Ovary (tissue), 10 donors: ENCODE data around the gene APOE. TPM values are rescaled to one million over a fixed set of nuclear protein-coding genes. Genes with fewer than 3 reads are reported as not detected.
"Not testable (repeated sequence)": the region's sequence is repeated elsewhere in the genome, so short reads cannot be mapped to it uniquely, and the experiment has no call there.

Experiments
- DNase-seq, 5 donors: peaks; one replicate each; pipeline ENCODE4 v3.0.0-alpha.2; 2019 to 2020
- H3K27ac ChIP-seq, 2 donors: fragments of 200-600 bp; one replicate each; pipeline versions ENCODE4 v1.5.1 to v1.8.0; 2019 to 2022
- H3K27me3 ChIP-seq: fragments of 200-600 bp; one replicate; pipeline ENCODE4 v1.8.0; 2022
- H3K36me3 ChIP-seq: fragments of 200-600 bp; sonication (generic); one replicate; pipeline ENCODE4 v1.5.1; 2019
- H3K4me1 ChIP-seq: one replicate; pipeline ENCODE4 v1.8.1; 2013; ENCODE audit warnings: mild to moderate bottlenecking, moderate library complexity; ENCODE audit not compliant: insufficient read depth
- H3K4me3 ChIP-seq: fragments of 200-600 bp; sonication (generic); one replicate; pipeline ENCODE4 v1.5.1; 2017
- H3K9me3 ChIP-seq, 2 donors: fragments of 200-600 bp in 1 of 2; sonication (generic) in 1 of 2; one replicate each; pipeline versions ENCODE4 v1.5.1 to v1.8.1; 2013 to 2019; ENCODE audit warnings: mild to moderate bottlenecking in 1 of 2, moderate library complexity in 1 of 2
- CTCF ChIP-seq, 3 donors: fragments of 450-650 bp in 2 of 3; fragments of 200-600 bp in 1 of 3; IDR thresholded peaks; one replicate each; pipeline versions ENCODE4 v1.5.1 to v1.8.0; 2016 to 2022; ENCODE audit warnings: antibody characterized with exemption in 3 of 3, mild to moderate bottlenecking in 1 of 3
- EP300 ChIP-seq: sonication (generic); formaldehyde crosslinking; IDR thresholded peaks from one replicate; pipeline ENCODE4 v1.6.1; 2017; ENCODE audit warnings: antibody characterized with exemption
- POLR2A ChIP-seq: fragments of 450-650 bp; IDR thresholded peaks from one replicate; pipeline ENCODE4 v1.6.1; 2017; ENCODE audit warnings: antibody characterized with exemption, mild to moderate bottlenecking, moderate library complexity
- WGBS, 3 donors: extraction: QIAGEN DNeasy Blood & Tissue Kit in 1 of 3; methylation state at CpG; one replicate each; pipeline versions ENCODE4 v1.1.5 to v1.1.7; 2013 to 2017; 5-methylcytosine and 5-hydroxymethylcytosine counted together
- intact Hi-C, 4 donors: fragments of 100-400 bp; cut with DNase I; formaldehyde crosslinking; loops; one replicate each; pipeline versions ENCODE4 v1.11.0 to v1.15.1; 2022 to 2023
- long read RNA-seq, 3 donors: library from polyadenylated mRNA in 2 of 3; unstranded in 2 of 3; transcript quantifications; one replicate each; pipeline ENCODE4 v2.0.0 and lab custom pipeline, GENCODE V29; 2021 to 2026
- polyA plus RNA-seq, 2 donors: library from polyadenylated mRNA; stranded (reverse); fragments of 200-250 nt in 1 of 2; fragments of 350-450 nt in 1 of 2; fragmentation: Illumina TruSeq in 1 of 2; extraction: RNeasy Lipid Tissue Mini Kit (QIAGEN cat#74804) in 1 of 2; gene quantifications; one replicate each; pipeline ENCODE4 v1.2.3, GENCODE V29; 2013 to 2014
- total RNA-seq, 7 donors: library from RNA; depleted of rRNA in 2 of 7; stranded (reverse); fragments of >200 nt in 2 of 7; fragmentation: NEBNext Ultra II Directional in 3 of 7; extraction: Animal tissue kit (Norgen Biotek cat#: 25700) in 3 of 7; gene quantifications; one replicate each; pipeline versions ENCODE4 v1.1.0 to v1.2.4, GENCODE V29; 2016 to 2023
- donor health status: DM: no; HTN: no; CAD: no; lungs with moderate emphysema.
- donor health status: DM: no; HTN: no; CAD: no.
- donor health status: Bipolar disorder and iron deficiency.
- donor health status: DM: yes; HTN: yes; CAD: no.
- donor health status: DM: no; HTN: no; CAD: no.
- donor health status: DM: yes; HTN: yes; CAD: no.

The APOE gene
- total RNA-seq (100 to 1,000 TPM; 138 to 799 (median 455) TPM), polyA plus RNA-seq (100 to 1,000 TPM; 124 to 934 TPM)
- long read RNA-seq, donor 1, transcript APOE-201 (4 exons, 1,208 nt) = major isoform, 9 of 15 reads
- long read RNA-seq, donor 1, partial matches to known transcripts = 6 of 15 reads
- long read RNA-seq, donor 1, other reads (novel, unspliced or antisense) = 0 of 15 reads
- long read RNA-seq, donor 2, transcript APOE-201 (4 exons, 1,208 nt) = major isoform, 147 of 198 reads
- long read RNA-seq, donor 2, transcript APOE-202 (3 exons, 923 nt) = minor isoform, 19 of 198 reads
- long read RNA-seq, donor 2, partial matches to known transcripts = 25 of 198 reads
- long read RNA-seq, donor 2, other reads (novel, unspliced or antisense) = 0 of 198 reads
- long read RNA-seq, donor 3, transcript APOE-204 (4 exons, 737 nt) = minor isoform, 11 of 1,219 reads
- long read RNA-seq, donor 3, transcript APOE-201 (4 exons, 1,208 nt) = major isoform, 1,050 of 1,219 reads
- long read RNA-seq, donor 3, transcript APOE-202 (3 exons, 923 nt) = minor isoform, 30 of 1,219 reads
- long read RNA-seq, donor 3, transcript APOE-203 (4 exons, 864 nt) = minor isoform, 80 of 1,219 reads
- long read RNA-seq, donor 3, partial matches to known transcripts = 41 of 1,219 reads
- long read RNA-seq, donor 3, other reads (novel, unspliced or antisense) = 7 of 1,219 reads

GRCh38 chr19:44905437-44906160 lies at the start of gene APOE:
Gene APOE (plus strand): TSS chr19:44905796. CDS start chr19:44906625, 829 bp downstream.
- WGBS, 3 donors = 0 to 1% (median 1%) methylated on average over 16 to 20 of the region's 20 CpGs
- H3K27me3 ChIP-seq = no peaks in the 10 kb centered on the region
- H3K27ac ChIP-seq = peak within 1 kb of the TSS; percentile 58 to 67
- intact Hi-C loops = loop anchor here in 2 of 4 donors (2.0 to 10.0 kb wide), 3 partner anchors 43 to 149 kb away; no protein-coding TSS in a partner anchor
- no peaks in the 10 kb centered on the region for H3K9me3 ChIP-seq
- TF ChIP-seq CTCF (IDR thresholded peaks at IDR 0.05) (no peak), EP300 (no peak)
- H3K4me1 ChIP-seq = peaks cover 7% of the 10 kb centered on the region
- peak within 1 kb of the TSS; percentile 9 for H3K4me3 ChIP-seq
- no peaks in the 10 kb centered on the region for H3K36me3 ChIP-seq
- DNase-seq = peak in 4 of 5 donors; percentile 48 to 81 (median 70)

- H3K4me3 ChIP-seq = no peak overlapping the region
- intact Hi-C loops = no loop called here
- no peaks in the 10 kb centered on the region for H3K27me3 ChIP-seq
- no peaks in the 10 kb centered on the region for H3K36me3 ChIP-seq
- H3K4me1 ChIP-seq = no peaks in the 10 kb centered on the region
- 56 to 59% (median 58%) methylated on average over 10 of the region's 10 CpGs for WGBS, 3 donors
- no peak overlapping the region for H3K27ac ChIP-seq
- no peak for DNase-seq
- H3K9me3 ChIP-seq = no peaks in the 10 kb centered on the region
- TF ChIP-seq CTCF (IDR thresholded peaks at IDR 0.05) (no peak), EP300 (no peak), POLR2A (no peak)
These were observed 49.0 kb upstream of the APOE start for GRCh38 chr19:44856421-44857083.

- TF ChIP-seq CTCF (IDR thresholded peaks at IDR 0.05) = no peak
- no peak overlapping the region for H3K4me3 ChIP-seq
- H3K27ac ChIP-seq = no peak overlapping the region
- intact Hi-C loops = no loop called here
- H3K4me1 ChIP-seq = no peaks in the 10 kb centered on the region
- no peaks in the 10 kb centered on the region for H3K36me3 ChIP-seq
- no peaks in the 10 kb centered on the region for H3K27me3 ChIP-seq
- 85 to 88% (median 87%) methylated on average over 4 of the region's 4 CpGs for WGBS, 3 donors
- DNase-seq = no peak
- no peaks in the 10 kb centered on the region for H3K9me3 ChIP-seq
These were observed 47.8 kb upstream of the APOE start for GRCh38 chr19:44857837-44858236.

DNA sequence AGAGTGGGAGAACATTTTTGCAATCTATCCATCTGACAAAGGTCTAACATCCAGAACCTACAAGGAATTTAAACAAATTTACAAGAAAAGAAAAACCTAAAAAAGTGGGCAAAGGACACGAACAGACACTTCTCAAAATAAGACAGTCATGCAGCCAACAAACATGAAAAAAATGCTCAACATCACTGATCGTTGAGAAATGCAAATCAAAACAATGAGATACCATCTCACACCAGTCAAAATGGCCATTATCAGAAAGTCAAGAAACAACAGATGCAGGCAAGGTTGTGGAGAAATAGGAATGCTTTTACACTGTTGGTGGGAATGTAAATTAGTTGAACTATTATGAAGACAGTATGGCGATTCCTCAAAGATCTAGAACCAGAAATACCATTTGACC lies 44.0 kb upstream of the APOE start:
- H3K27me3 ChIP-seq, H3K27ac ChIP-seq, H3K9me3 ChIP-seq, DNase-seq, H3K36me3 ChIP-seq, H3K4me3 ChIP-seq, H3K4me1 ChIP-seq, intact Hi-C loops: not testable (repeated sequence)
- 62 to 67% (median 63%) methylated on average over 3 of the region's 3 CpGs for WGBS, 3 donors
